RWPE2 (cell line): ENCODE measurements around the gene WNT11.

Experiments used
- ATAC-seq: fragments of 200-7000 bp; cut with Tn5 transposase; 3 replicates; pipeline ENCODE4 v1.9.1; 2021; ENCODE audit warnings: low read depth
- DNase-seq: peaks from one replicate; pipeline ENCODE4 v3.0.0-alpha.2; 2020; ENCODE audit warnings: low spot score
- H3K27ac ChIP-seq: fragments of 450-650 bp; 2 replicates; pipeline ENCODE4 v1.5.1; 2017; ENCODE audit warnings: mild to moderate bottlenecking; ENCODE audit not compliant: poor library complexity, severe bottlenecking
- H3K27me3 ChIP-seq: fragments of 250-450 bp; sonication (Bioruptor Pico); 2 replicates; pipeline ENCODE4 v1.5.1; 2021; ENCODE audit warnings: mild to moderate bottlenecking, moderate library complexity; ENCODE audit not compliant: insufficient read depth, poor library complexity, severe bottlenecking
- H3K36me3 ChIP-seq: fragments of 250-450 bp; sonication (Bioruptor Pico); 2 replicates; pipeline ENCODE4 v1.5.1; 2020; ENCODE audit warnings: low read depth, mild to moderate bottlenecking, moderate library complexity
- H3K4me1 ChIP-seq: fragments of 250-450 bp; sonication (Bioruptor Pico); 2 replicates; pipeline ENCODE4 v1.5.1; 2021; ENCODE audit warnings: mild to moderate bottlenecking, moderate library complexity; ENCODE audit not compliant: insufficient read depth, poor library complexity, severe bottlenecking
- H3K4me3 ChIP-seq: fragments of 250-450 bp; sonication (Bioruptor Pico); 2 replicates; pipeline ENCODE4 v1.5.1; 2021; ENCODE audit warnings: mild to moderate bottlenecking, moderate library complexity; ENCODE audit not compliant: severe bottlenecking
- H3K9me3 ChIP-seq: fragments of 250-450 bp; sonication (Bioruptor Pico); 2 replicates; pipeline ENCODE4 v1.5.1; 2021; ENCODE audit warnings: mild to moderate bottlenecking, moderate library complexity; ENCODE audit not compliant: severe bottlenecking
- CTCF ChIP-seq: fragments of 450-650 bp; IDR thresholded peaks from one replicate; pipeline ENCODE4 v1.5.1; 2017; ENCODE audit warnings: mild to moderate bottlenecking, moderate library complexity; ENCODE audit not compliant: poor library complexity, severe bottlenecking

The WNT11 gene

GRCh38 chr11:76229690-76230240 is 23.5 kb upstream of the WNT11 start:
- no peak for TF ChIP-seq CTCF
- Histone ChIP-seq H3K4me1 (no peaks in the 10 kb centered on the region), H3K27me3 (no peaks in the 10 kb centered on the region), H3K4me3 (no peak overlapping the region), H3K27ac (no peak overlapping the region), H3K36me3 (no peaks in the 10 kb centered on the region), H3K9me3 (no peaks in the 10 kb centered on the region)
- ATAC-seq (no peak), DNase-seq (no peak)

- Histone ChIP-seq H3K27ac (no peak overlapping the region), H3K27me3 (no peaks in the 10 kb centered on the region)
- no peak for TF ChIP-seq CTCF
Measured at GRCh38 chr11:76228875-76229149, 22.5 kb upstream of the WNT11 start.

GRCh38 chr11:76228071-76228874 is 22.0 kb upstream of the WNT11 start:
- no peak overlapping the region for H3K27ac ChIP-seq
- H3K4me1 ChIP-seq: no peaks in the 10 kb centered on the region
- H3K4me3 ChIP-seq: no peak overlapping the region
- ATAC-seq (no peak), DNase-seq (no peak)
- H3K36me3 ChIP-seq: no peaks in the 10 kb centered on the region
- TF ChIP-seq CTCF: no peak
- no peaks in the 10 kb centered on the region for H3K27me3 ChIP-seq
- no peaks in the 10 kb centered on the region for H3K9me3 ChIP-seq

More at GRCh38 chr11:76228875-76229149, 22.5 kb upstream of the WNT11 start:
- Histone ChIP-seq H3K4me3 (no peak overlapping the region), H3K9me3 (no peaks in the 10 kb centered on the region), H3K4me1 (no peaks in the 10 kb centered on the region), H3K36me3 (no peaks in the 10 kb centered on the region)
- DNase-seq: no peak
- ATAC-seq: no peak

GRCh38 chr11:76226626-76227025 is 20.3 kb upstream of the WNT11 start:
- H3K27me3 ChIP-seq: no peaks in the 10 kb centered on the region
- H3K9me3 ChIP-seq: no peaks in the 10 kb centered on the region
- no peak overlapping the region for H3K4me3 ChIP-seq
- ATAC-seq (no peak), DNase-seq (no peak)
- TF ChIP-seq CTCF: no peak
- H3K36me3 ChIP-seq: no peaks in the 10 kb centered on the region
- H3K27ac ChIP-seq: no peak overlapping the region
- H3K4me1 ChIP-seq: no peaks in the 10 kb centered on the region

- H3K4me1 ChIP-seq: no peaks in the 10 kb centered on the region
- ATAC-seq (no peak), DNase-seq (no peak)
- no peaks in the 10 kb centered on the region for H3K9me3 ChIP-seq
- TF ChIP-seq CTCF: no peak
- H3K27me3 ChIP-seq: no peaks in the 10 kb centered on the region
- H3K4me3 ChIP-seq: no peak overlapping the region
- H3K27ac ChIP-seq: no peak overlapping the region
- H3K36me3 ChIP-seq: no peaks in the 10 kb centered on the region
Measured at GRCh38 chr11:76225122-76225611, 18.9 kb upstream of the WNT11 start.
